ENCODE results near the gene F8. TPM values are rescaled to one million over a fixed set of nuclear protein-coding genes. Genes with fewer than 3 reads are reported as not detected.
A peak's percentile ranks its signal among the peaks of the same experiment; 100 is the strongest.

F8 gene
- polyA plus RNA-seq, 3 donors from 2014 or later: 1.1 to 3.4 (median 2.7) TPM

GRCh38 chrX:154804261-154804956 lies 218.1 kb downstream of the F8 start:
- Mint-ChIP-seq H3K9me3 (no peaks in the 10 kb centered on the region), H3K27ac (peak overlapping the region in 3 of 6 donors; percentile 20 to 48 (median 32)), H3K36me3 (no peaks in the 10 kb centered on the region), H3K4me3 (peak overlapping the region; percentile 77 to 90 (median 82)), H3K4me1 (peaks cover 23 to 29% of the 10 kb centered on the region in 2 donors), H3K27me3 (ENCODE audit: low read depth in 3 of 3) (peaks cover 0 to 5% (median 3%) of the 10 kb centered on the region in 3 donors)
- no peak for DNase-seq

GRCh38 chrX:154802947-154803346 lies 219.6 kb downstream of the F8 start:
- Mint-ChIP-seq H3K9me3 (no peaks in the 10 kb centered on the region), H3K4me3 (no peak overlapping the region), H3K4me1 (peaks cover 19% of the 10 kb centered on the region in 2 donors), H3K27ac (no peak overlapping the region), H3K27me3 (ENCODE audit: low read depth in 3 of 3) (peaks cover 0 to 5% (median 3%) of the 10 kb centered on the region in 3 donors), H3K36me3 (no peaks in the 10 kb centered on the region)
- no peak for DNase-seq

GRCh38 chrX:154800478-154801210 lies 221.9 kb downstream of the F8 start:
- Mint-ChIP-seq H3K9me3 (no peaks in the 10 kb centered on the region), H3K4me3 (no peak overlapping the region)

GRCh38 chrX:154799556-154800348 lies 222.8 kb downstream of the F8 start:
- no peaks in the 10 kb centered on the region for H3K9me3 Mint-ChIP-seq
- DNase-seq: no peak
- H3K36me3 Mint-ChIP-seq: no peaks in the 10 kb centered on the region
- no peak overlapping the region for H3K27ac Mint-ChIP-seq
- H3K4me3 Mint-ChIP-seq: no peak overlapping the region
- peaks cover 9 to 10% of the 10 kb centered on the region in 2 donors for H3K4me1 Mint-ChIP-seq
- H3K27me3 Mint-ChIP-seq (ENCODE audit: low read depth in 3 of 3): peaks cover 0 to 4% (median 3%) of the 10 kb centered on the region in 3 donors

More at GRCh38 chrX:154800478-154801210, 221.9 kb downstream of the F8 start:
- Mint-ChIP-seq H3K27ac (no peak overlapping the region), H3K4me1 (peaks cover 14% of the 10 kb centered on the region in 2 donors), H3K36me3 (no peaks in the 10 kb centered on the region), H3K27me3 (ENCODE audit: low read depth in 3 of 3) (peaks cover 0 to 3% (median 0%) of the 10 kb centered on the region in 3 donors)
- DNase-seq: no peak

- peaks cover 0 to 2% of the 10 kb centered on the region in 2 donors for H3K4me1 Mint-ChIP-seq
- DNase-seq: no peak
- H3K27me3 Mint-ChIP-seq (ENCODE audit: low read depth in 3 of 3): peaks cover 0 to 9% (median 3%) of the 10 kb centered on the region in 3 donors
- no peaks in the 10 kb centered on the region for H3K36me3 Mint-ChIP-seq
- no peaks in the 10 kb centered on the region for H3K9me3 Mint-ChIP-seq
- H3K27ac Mint-ChIP-seq: no peak overlapping the region
- H3K4me3 Mint-ChIP-seq: no peak overlapping the region
Measured at GRCh38 chrX:154797006-154797405, 225.5 kb downstream of the F8 start.

- Mint-ChIP-seq H3K4me1 (peaks cover 0 to 2% of the 10 kb centered on the region in 2 donors), H3K27ac (no peak overlapping the region), H3K9me3 (no peaks in the 10 kb centered on the region), H3K36me3 (peaks cover 0 to 5% (median 0%) of the 10 kb centered on the region in 3 donors), H3K4me3 (no peak overlapping the region), H3K27me3 (ENCODE audit: low read depth in 3 of 3) (peaks cover 0 to 10% (median 3%) of the 10 kb centered on the region in 3 donors)
- no peak for DNase-seq
Measured at GRCh38 chrX:154795016-154795415, 227.5 kb downstream of the F8 start.

- H3K4me1 Mint-ChIP-seq: no peaks in the 10 kb centered on the region
- H3K27ac Mint-ChIP-seq: no peak overlapping the region
- H3K36me3 Mint-ChIP-seq: peaks cover 0 to 5% (median 0%) of the 10 kb centered on the region in 3 donors
- no peak for DNase-seq
- H3K9me3 Mint-ChIP-seq: no peaks in the 10 kb centered on the region
- H3K27me3 Mint-ChIP-seq (ENCODE audit: low read depth in 3 of 3): peaks cover 0 to 10% (median 2%) of the 10 kb centered on the region in 3 donors
- no peak overlapping the region for H3K4me3 Mint-ChIP-seq
Measured at GRCh38 chrX:154793084-154793795, 229.3 kb downstream of the F8 start.

- H3K36me3 Mint-ChIP-seq: peaks cover 0 to 5% (median 0%) of the 10 kb centered on the region in 3 donors
- no peaks in the 10 kb centered on the region for H3K9me3 Mint-ChIP-seq
- no peaks in the 10 kb centered on the region for H3K4me1 Mint-ChIP-seq
- no peak for DNase-seq
- no peak overlapping the region for H3K27ac Mint-ChIP-seq
- H3K27me3 Mint-ChIP-seq (ENCODE audit: low read depth in 3 of 3): peaks cover 0 to 11% (median 2%) of the 10 kb centered on the region in 3 donors
- H3K4me3 Mint-ChIP-seq: no peak overlapping the region
Measured at GRCh38 chrX:154791939-154792338, 230.6 kb downstream of the F8 start.

- H3K9me3 Mint-ChIP-seq: no peaks in the 10 kb centered on the region
- H3K4me1 Mint-ChIP-seq: no peaks in the 10 kb centered on the region
- no peak overlapping the region for H3K4me3 Mint-ChIP-seq
- no peak overlapping the region for H3K27ac Mint-ChIP-seq
- DNase-seq: no peak
- H3K27me3 Mint-ChIP-seq (ENCODE audit: low read depth in 3 of 3): peaks cover 0 to 12% (median 2%) of the 10 kb centered on the region in 3 donors
- peaks cover 0 to 5% (median 0%) of the 10 kb centered on the region in 3 donors for H3K36me3 Mint-ChIP-seq
Measured at GRCh38 chrX:154791467-154791866, 231.1 kb downstream of the F8 start.

Other genes starting within 250 kb of the F8 start
- 10 to 100 TPM; 18.0 to 37.5 (median 23.2) TPM for gene MPP1, start 217.2 kb downstream of the F8 start, polyA plus RNA-seq
- gene SMIM9, start 188.1 kb downstream of the F8 start, polyA plus RNA-seq: not detected
- 10 to 100 TPM; 18.9 to 31.3 (median 27.0) TPM for gene F8A1, start 136.4 kb downstream of the F8 start, polyA plus RNA-seq
- gene FUNDC2, start 4.1 kb upstream of the F8 start, polyA plus RNA-seq: 100 to 1,000 TPM; 182 to 241 (median 234) TPM
- 10 to 100 TPM; 23.3 to 26.3 (median 23.6) TPM for gene CMC4, start 48.4 kb upstream of the F8 start, polyA plus RNA-seq
- gene MTCP1, start 48.4 kb upstream of the F8 start, polyA plus RNA-seq: 10 to 100 TPM; 28.8 to 55.6 (median 33.0) TPM
- gene BRCC3, start 48.8 kb upstream of the F8 start, polyA plus RNA-seq: 10 to 100 TPM; 19.4 to 34.2 (median 24.5) TPM
- 10 to 100 TPM; 67.9 to 86.5 (median 69.1) TPM for gene VBP1, start 193.7 kb upstream of the F8 start, polyA plus RNA-seq
- gene RAB39B, start 241.8 kb upstream of the F8 start, polyA plus RNA-seq: 1 to 10 TPM; 2.3 to 8.0 (median 2.9) TPM